B cell (primary cell): Measurements from ENCODE around the gene PGM5.
"Not testable (repeated sequence)": the region's sequence is repeated elsewhere in the genome, so short reads cannot be mapped to it uniquely, and the experiment has no call there.

ENCODE experiments used
- EZH2 ChIP-seq: IDR thresholded peaks from 2 replicates; pipeline ENCODE4 v1.6.1; 2012; ENCODE audit warnings: borderline replicate concordance, low read depth, mild to moderate bottlenecking, moderate library complexity, low read length; ENCODE audit not compliant: insufficient read depth, poor library complexity, severe bottlenecking
- TF ChIP-seq, protein P1 (sequence below): fragments of 200-600 bp; IDR thresholded peaks from one replicate; pipeline ENCODE4 v1.8.0; 2022; ENCODE audit warnings: antibody characterized with exemption, mild to moderate bottlenecking

DNA sequence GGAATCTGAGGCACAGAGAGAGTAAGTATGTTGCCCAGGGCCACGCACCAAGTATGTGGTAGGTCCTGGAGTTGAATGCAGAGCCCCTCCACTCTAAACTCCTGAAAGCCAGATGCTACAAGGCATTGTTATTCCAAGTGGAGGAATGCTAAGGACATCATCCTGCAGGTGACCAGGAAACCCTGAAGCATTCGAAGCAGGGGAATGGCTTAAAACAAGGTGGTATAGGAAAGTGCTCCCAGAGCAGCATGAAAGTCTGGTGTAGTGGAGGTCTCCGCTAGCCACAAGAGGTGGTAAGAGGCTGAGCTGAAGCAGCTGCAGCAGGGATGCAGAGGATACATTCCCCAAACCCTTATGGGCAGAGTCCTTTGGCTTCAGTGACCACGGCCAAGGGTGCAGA lies 27.3 kb upstream of the PGM5 start:
- TF ChIP-seq EZH2: not testable (repeated sequence)
- TF ChIP-seq, protein P1, sequence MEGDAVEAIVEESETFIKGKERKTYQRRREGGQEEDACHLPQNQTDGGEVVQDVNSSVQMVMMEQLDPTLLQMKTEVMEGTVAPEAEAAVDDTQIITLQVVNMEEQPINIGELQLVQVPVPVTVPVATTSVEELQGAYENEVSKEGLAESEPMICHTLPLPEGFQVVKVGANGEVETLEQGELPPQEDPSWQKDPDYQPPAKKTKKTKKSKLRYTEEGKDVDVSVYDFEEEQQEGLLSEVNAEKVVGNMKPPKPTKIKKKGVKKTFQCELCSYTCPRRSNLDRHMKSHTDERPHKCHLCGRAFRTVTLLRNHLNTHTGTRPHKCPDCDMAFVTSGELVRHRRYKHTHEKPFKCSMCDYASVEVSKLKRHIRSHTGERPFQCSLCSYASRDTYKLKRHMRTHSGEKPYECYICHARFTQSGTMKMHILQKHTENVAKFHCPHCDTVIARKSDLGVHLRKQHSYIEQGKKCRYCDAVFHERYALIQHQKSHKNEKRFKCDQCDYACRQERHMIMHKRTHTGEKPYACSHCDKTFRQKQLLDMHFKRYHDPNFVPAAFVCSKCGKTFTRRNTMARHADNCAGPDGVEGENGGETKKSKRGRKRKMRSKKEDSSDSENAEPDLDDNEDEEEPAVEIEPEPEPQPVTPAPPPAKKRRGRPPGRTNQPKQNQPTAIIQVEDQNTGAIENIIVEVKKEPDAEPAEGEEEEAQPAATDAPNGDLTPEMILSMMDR: not testable (repeated sequence)
